CD14-positive monocyte (primary cell): ENCODE data around the gene SZT2. TPM values are rescaled to one million over a fixed set of nuclear protein-coding genes. Genes with fewer than 3 reads are reported as not detected.

Experiments
- DNase-seq, 3 donors: peaks; one replicate each; pipeline ENCODE4 v3.0.0-alpha.2; 2011 to 2022
- H2AFZ ChIP-seq: 2 replicates; pipeline ENCODE4 v1.6.0; 2012; ENCODE audit warnings: mild to moderate bottlenecking, low read depth, low read length, inconsistent platforms; ENCODE audit not compliant: insufficient read depth, poor library complexity, severe bottlenecking
- H3K27ac ChIP-seq, 2 donors: 1 replicate in 1 of 2; 2 replicates in 1 of 2; pipeline ENCODE4 v1.5.1; 2012 to 2013; ENCODE audit warnings: low read length in 2 of 2, control low read depth in 1 of 2, inconsistent platforms in 1 of 2, low read depth in 1 of 2, mild to moderate bottlenecking in 1 of 2
- H3K27me3 ChIP-seq, 2 donors: one replicate each; pipeline versions ENCODE4 v1.6.0 to v1.6.1; 2011 to 2013; ENCODE audit warnings: low read length in 2 of 2; ENCODE audit not compliant: control insufficient read depth in 2 of 2, insufficient read depth in 2 of 2
- H3K36me3 ChIP-seq, 2 donors: replicated peaks in 1 of 2; 1 replicate in 1 of 2; 2 replicates in 1 of 2; pipeline versions ENCODE4 v1.5.1 to v1.6.1; 2012 to 2013; ENCODE audit warnings: low read length in 2 of 2, control low read depth in 1 of 2, inconsistent platforms in 1 of 2, mild to moderate bottlenecking in 1 of 2; ENCODE audit not compliant: insufficient read depth in 2 of 2, control insufficient read depth in 1 of 2
- H3K4me1 ChIP-seq, 2 donors: 1 replicate in 1 of 2; 2 replicates in 1 of 2; pipeline versions ENCODE4 v1.5.1 to v1.6.1; 2012 to 2013; ENCODE audit warnings: low read length in 2 of 2, control low read depth in 1 of 2, inconsistent platforms in 1 of 2, mild to moderate bottlenecking in 1 of 2, moderate library complexity in 1 of 2; ENCODE audit not compliant: insufficient read depth in 2 of 2, control insufficient read depth in 1 of 2
- H3K4me2 ChIP-seq: replicated peaks from 2 replicates; pipeline ENCODE3; 2012; ENCODE audit warnings: low read length, moderate library complexity, mild to moderate bottlenecking; ENCODE audit not compliant: poor library complexity, severe bottlenecking; ENCODE audit errors: extremely low read depth
- H3K4me3 ChIP-seq, 3 experiments: fragments of 200-600 bp in 1 of 3; sonication (generic) in 1 of 3; replicated peaks in 1 of 3; 1 replicate in 2 of 3; 2 replicates in 1 of 3; pipeline ENCODE4 v1.5.1; 2011 to 2013; ENCODE audit warnings: low read length in 3 of 3, mild to moderate bottlenecking in 3 of 3, control low read depth in 2 of 3, low read depth in 2 of 3, inconsistent platforms in 1 of 3, moderate library complexity in 1 of 3
- H3K79me2 ChIP-seq: 2 replicates; pipeline ENCODE4 v1.6.0; 2012; ENCODE audit warnings: mild to moderate bottlenecking, control low read depth, inconsistent platforms, low read length, moderate library complexity; ENCODE audit not compliant: insufficient read depth
- H3K9ac ChIP-seq: 2 replicates; pipeline ENCODE4 v1.6.0; 2017; ENCODE audit warnings: low read length, mild to moderate bottlenecking; ENCODE audit not compliant: insufficient read depth, poor library complexity, severe bottlenecking
- H3K9me3 ChIP-seq, 2 donors: replicated peaks in 1 of 2; 1 replicate in 1 of 2; 2 replicates in 1 of 2; pipeline versions ENCODE4 v1.5.1 to v1.6.1; 2012 to 2013; ENCODE audit warnings: low read length in 2 of 2, control low read depth in 1 of 2; ENCODE audit not compliant: control insufficient read depth in 1 of 2, insufficient read depth in 1 of 2
- H4K20me1 ChIP-seq: 2 replicates; pipeline ENCODE4 v1.6.0; 2012; ENCODE audit warnings: mild to moderate bottlenecking, low read length, control low read depth, moderate library complexity; ENCODE audit not compliant: insufficient read depth
- H3K27ac Mint-ChIP-seq, 7 donors: one replicate each; pipeline ENCODE4 v1.8.0; 2020; ENCODE audit warnings: mild to moderate bottlenecking in 7 of 7, mixed read lengths in 7 of 7, moderate library complexity in 6 of 7, inconsistent platforms in 2 of 7
- H3K27me3 Mint-ChIP-seq, 3 donors: one replicate each; pipeline ENCODE4 v1.8.0; 2021 to 2022; ENCODE audit warnings: low read depth in 3 of 3, mild to moderate bottlenecking in 3 of 3, mixed read lengths in 3 of 3, moderate library complexity in 3 of 3, inconsistent platforms in 1 of 3
- H3K36me3 Mint-ChIP-seq, 2 donors: one replicate each; pipeline ENCODE4 v1.8.0; 2020; ENCODE audit warnings: mixed read lengths in 2 of 2, inconsistent platforms in 1 of 2, mild to moderate bottlenecking in 1 of 2
- H3K4me1 Mint-ChIP-seq: one replicate; pipeline ENCODE4 v1.8.0; 2020; ENCODE audit warnings: mild to moderate bottlenecking, mixed read lengths
- H3K4me3 Mint-ChIP-seq, 2 donors: one replicate each; pipeline ENCODE4 v1.8.0; 2020; ENCODE audit warnings: mild to moderate bottlenecking in 2 of 2, mixed read lengths in 2 of 2, moderate library complexity in 1 of 2
- H3K9me3 Mint-ChIP-seq, 7 donors: one replicate each; pipeline ENCODE4 v1.8.0; 2020 to 2022; ENCODE audit warnings: mixed read lengths in 7 of 7, mild to moderate bottlenecking in 6 of 7, moderate library complexity in 6 of 7, inconsistent platforms in 2 of 7
- CTCF ChIP-seq: fragments of 200-600 bp; IDR thresholded peaks from one replicate; pipeline ENCODE4 v1.8.0; 2022; ENCODE audit warnings: antibody characterized with exemption, mild to moderate bottlenecking
- WGBS: methylation state at CpG from one replicate; pipeline ENCODE4 v1.1.5; 2013; ENCODE audit warnings: missing lambda C conversion rate; ENCODE audit not compliant: insufficient coverage; 5-methylcytosine and 5-hydroxymethylcytosine counted together
- intact Hi-C, 2 donors: fragments of 100-400 bp; cut with micrococcal nuclease; formaldehyde crosslinking; loops; one replicate each; pipeline versions ENCODE4 v1.15.0 to v1.15.1; 2023
- polyA plus RNA-seq, 3 donors: library from polyadenylated mRNA; depleted of rRNA in 1 of 3; unstranded in 2 of 3; stranded (reverse) in 1 of 3; fragments of 300-500 nt in 2 of 3; fragments of >200 nt in 1 of 3; fragmentation: Illumina TruSeq in 2 of 3; gene quantifications; 1 replicate in 2 of 3; 2 replicates in 1 of 3; pipeline ENCODE4 v1.2.3, GENCODE V29; 2012 to 2021

SZT2 gene
- polyA plus RNA-seq, 3 donors = 2.4 to 29.9 (median 2.6) TPM

- Histone ChIP-seq H3K27ac (peak overlapping the region in 1 of 2 donors; percentile 88), H3K36me3 (peaks cover 51 to 57% of the 10 kb centered on the region in 2 donors), H3K79me2 (peaks cover 44% of the 10 kb centered on the region), H3K4me2 (no peak overlapping the region), H3K9ac (no peak overlapping the region), H3K4me3 (no peak overlapping the region), H3K4me1 (peaks cover 30 to 43% of the 10 kb centered on the region in 2 donors), H2AFZ (no peak overlapping the region), H4K20me1 (peaks cover 12% of the 10 kb centered on the region), H3K9me3 (no peaks in the 10 kb centered on the region), H3K27me3 (no peaks in the 10 kb centered on the region)
- no peak for TF ChIP-seq CTCF
- Mint-ChIP-seq H3K9me3 (peaks cover 0 to 2% (median 0%) of the 10 kb centered on the region in 7 donors), H3K27ac (peak overlapping the region in 5 of 7 donors; percentile 8 to 81 (median 23)), H3K27me3 (no peaks in the 10 kb centered on the region), H3K4me1 (peaks cover 42% of the 10 kb centered on the region), H3K36me3 (peaks cover 56% of the 10 kb centered on the region in 2 donors), H3K4me3 (no peak overlapping the region)
- intact Hi-C loops = loop anchor here (5.0 to 10.0 kb wide), 2 partner anchors 34 to 258 kb away; no protein-coding TSS in a partner anchor
- no peak for DNase-seq
- WGBS = 96% methylated on average over 4 of the region's 6 CpGs
These were observed 3.0 kb upstream of the SZT2 start for GRCh38 chr1:43386676-43387075.

- Histone ChIP-seq H2AFZ (no peak overlapping the region), H3K4me2 (no peak overlapping the region), H3K9me3 (no peaks in the 10 kb centered on the region), H3K9ac (peak overlapping the region; percentile 9), H3K27me3 (no peaks in the 10 kb centered on the region), H3K79me2 (peaks cover 56% of the 10 kb centered on the region), H3K27ac (peak overlapping the region in 1 of 2 donors; percentile 88), H3K36me3 (peaks cover 49 to 53% of the 10 kb centered on the region in 2 donors), H4K20me1 (peaks cover 16% of the 10 kb centered on the region), H3K4me1 (peaks cover 18 to 30% of the 10 kb centered on the region in 2 donors), H3K4me3 (no peak overlapping the region)
- Mint-ChIP-seq H3K4me3 (no peak overlapping the region), H3K4me1 (peaks cover 28% of the 10 kb centered on the region), H3K27me3 (no peaks in the 10 kb centered on the region), H3K36me3 (peaks cover 48 to 51% of the 10 kb centered on the region in 2 donors), H3K9me3 (peaks cover 0 to 1% (median 0%) of the 10 kb centered on the region in 7 donors), H3K27ac (peak overlapping the region in 5 of 7 donors; percentile 28 to 100 (median 76))
- no peak for TF ChIP-seq CTCF
- whole genome bisulfite sequencing = 89% methylated on average over 2 of the region's 4 CpGs
- DNase-seq = no peak
- intact Hi-C loops = loop anchor here (2.0 to 10.0 kb wide), 4 partner anchors 19 to 257 kb away; partner anchors contain the start of gene ELOVL1 (in 1 of the 2)
These were observed 1.6 kb upstream of the SZT2 start for GRCh38 chr1:43387976-43388599.
